B cell (primary cell): Measurements from ENCODE around the gene AGL.

Source experiments
- CTCF ChIP-seq: fragments of 200-600 bp; IDR thresholded peaks from one replicate; pipeline ENCODE4 v1.8.0; 2022; ENCODE audit warnings: antibody characterized with exemption, mild to moderate bottlenecking
- EZH2 ChIP-seq: IDR thresholded peaks from 2 replicates; pipeline ENCODE4 v1.6.1; 2012; ENCODE audit warnings: borderline replicate concordance, low read depth, mild to moderate bottlenecking, moderate library complexity, low read length; ENCODE audit not compliant: insufficient read depth, poor library complexity, severe bottlenecking

- TF ChIP-seq CTCF (no peak), EZH2 (no peak)
Observed at GRCh38 chr1:99869723-99870122, 19.6 kb downstream of the AGL start.
